Tibial artery (tissue), 4 donors: ENCODE data around the gene SH2D6.

Source experiments
- DNase-seq, 2 donors: peaks; one replicate each; pipeline ENCODE4 v3.0.0-alpha.2; 2019
- H3K27ac ChIP-seq, 2 donors: fragments of 200-600 bp; sonication (generic) in 1 of 2; 1 replicate in 1 of 2; 2 replicates in 1 of 2; pipeline ENCODE4 v1.5.1; 2018 to 2019; ENCODE audit warnings: mild to moderate bottlenecking in 1 of 2
- H3K27me3 ChIP-seq, 2 donors: fragments of 200-600 bp; sonication (generic) in 1 of 2; one replicate each; pipeline versions ENCODE4 v1.5.1 to v1.6.0; 2016 to 2019
- H3K36me3 ChIP-seq, 3 donors: fragments of 200-600 bp; sonication (generic) in 2 of 3; one replicate each; pipeline ENCODE4 v1.5.1; 2016 to 2019; ENCODE audit warnings: mild to moderate bottlenecking in 2 of 3
- H3K4me1 ChIP-seq, 4 donors: fragments of 200-600 bp; sonication (generic) in 2 of 4; 1 replicate in 3 of 4; 2 replicates in 1 of 4; pipeline ENCODE4 v1.5.1; 2016 to 2019
- H3K4me3 ChIP-seq, 2 donors: fragments of 200-600 bp; sonication (generic) in 1 of 2; 1 replicate in 1 of 2; 2 replicates in 1 of 2; pipeline ENCODE4 v1.5.1; 2018 to 2019; ENCODE audit warnings: mild to moderate bottlenecking in 2 of 2
- H3K9me3 ChIP-seq, 3 donors: fragments of 200-600 bp; sonication (generic) in 1 of 3; one replicate each; pipeline ENCODE4 v1.5.1; 2016 to 2019
- intact Hi-C: fragments of 100-400 bp; cut with DNase I; formaldehyde crosslinking; loops from one replicate; pipeline ENCODE4 v1.15.0; 2023; ENCODE audit warnings: low total_unique reads
- TF ChIP-seq, protein P1 (sequence below), 2 experiments: fragments of 200-600 bp in 1 of 2; fragments of 450-650 bp in 1 of 2; IDR thresholded peaks; one replicate each; pipeline ENCODE4 v1.5.1; 2017 to 2019; ENCODE audit warnings: antibody characterized with exemption in 2 of 2, mild to moderate bottlenecking in 1 of 2, moderate library complexity in 1 of 2

SH2D6 gene

GRCh38 chr2:85446296-85447221 is 28.0 kb downstream of the SH2D6 start:
- no peaks in the 10 kb centered on the region for H3K36me3 ChIP-seq
- H3K27ac ChIP-seq, result peak overlapping the region; percentile 72 to 75
- no peaks in the 10 kb centered on the region for H3K27me3 ChIP-seq
- DNase-seq, result no peak
- intact Hi-C loops, result no loop called here
- H3K4me3 ChIP-seq, result no peak overlapping the region
- TF ChIP-seq, protein P1, sequence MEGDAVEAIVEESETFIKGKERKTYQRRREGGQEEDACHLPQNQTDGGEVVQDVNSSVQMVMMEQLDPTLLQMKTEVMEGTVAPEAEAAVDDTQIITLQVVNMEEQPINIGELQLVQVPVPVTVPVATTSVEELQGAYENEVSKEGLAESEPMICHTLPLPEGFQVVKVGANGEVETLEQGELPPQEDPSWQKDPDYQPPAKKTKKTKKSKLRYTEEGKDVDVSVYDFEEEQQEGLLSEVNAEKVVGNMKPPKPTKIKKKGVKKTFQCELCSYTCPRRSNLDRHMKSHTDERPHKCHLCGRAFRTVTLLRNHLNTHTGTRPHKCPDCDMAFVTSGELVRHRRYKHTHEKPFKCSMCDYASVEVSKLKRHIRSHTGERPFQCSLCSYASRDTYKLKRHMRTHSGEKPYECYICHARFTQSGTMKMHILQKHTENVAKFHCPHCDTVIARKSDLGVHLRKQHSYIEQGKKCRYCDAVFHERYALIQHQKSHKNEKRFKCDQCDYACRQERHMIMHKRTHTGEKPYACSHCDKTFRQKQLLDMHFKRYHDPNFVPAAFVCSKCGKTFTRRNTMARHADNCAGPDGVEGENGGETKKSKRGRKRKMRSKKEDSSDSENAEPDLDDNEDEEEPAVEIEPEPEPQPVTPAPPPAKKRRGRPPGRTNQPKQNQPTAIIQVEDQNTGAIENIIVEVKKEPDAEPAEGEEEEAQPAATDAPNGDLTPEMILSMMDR (IDR thresholded peaks at IDR 0.05), result no peak
- H3K4me1 ChIP-seq, result peaks cover 0 to 14% (median 8%) of the 10 kb centered on the region in 4 donors
- H3K9me3 ChIP-seq, result no peaks in the 10 kb centered on the region

GRCh38 chr2:85447222-85447585 is 28.7 kb downstream of the SH2D6 start:
- peaks cover 0 to 14% (median 8%) of the 10 kb centered on the region in 4 donors for H3K4me1 ChIP-seq
- H3K4me3 ChIP-seq, result no peak overlapping the region
- TF ChIP-seq, protein P1 (IDR thresholded peaks at IDR 0.05), result no peak
- H3K27me3 ChIP-seq, result no peaks in the 10 kb centered on the region
- no peaks in the 10 kb centered on the region for H3K36me3 ChIP-seq
- DNase-seq, result no peak
- intact Hi-C loops, result no loop called here
- H3K27ac ChIP-seq, result no peak overlapping the region
- H3K9me3 ChIP-seq, result no peaks in the 10 kb centered on the region

- Histone ChIP-seq H3K4me1 (peaks cover 0 to 14% (median 8%) of the 10 kb centered on the region in 4 donors), H3K9me3 (no peaks in the 10 kb centered on the region), H3K4me3 (no peak overlapping the region), H3K27me3 (no peaks in the 10 kb centered on the region), H3K36me3 (no peaks in the 10 kb centered on the region), H3K27ac (no peak overlapping the region)
- TF ChIP-seq, protein P1 (IDR thresholded peaks at IDR 0.05), result no peak
- no peak for DNase-seq
- intact Hi-C loops, result no loop called here
Observed at GRCh38 chr2:85448461-85449213, 30.1 kb downstream of the SH2D6 start.

DNA sequence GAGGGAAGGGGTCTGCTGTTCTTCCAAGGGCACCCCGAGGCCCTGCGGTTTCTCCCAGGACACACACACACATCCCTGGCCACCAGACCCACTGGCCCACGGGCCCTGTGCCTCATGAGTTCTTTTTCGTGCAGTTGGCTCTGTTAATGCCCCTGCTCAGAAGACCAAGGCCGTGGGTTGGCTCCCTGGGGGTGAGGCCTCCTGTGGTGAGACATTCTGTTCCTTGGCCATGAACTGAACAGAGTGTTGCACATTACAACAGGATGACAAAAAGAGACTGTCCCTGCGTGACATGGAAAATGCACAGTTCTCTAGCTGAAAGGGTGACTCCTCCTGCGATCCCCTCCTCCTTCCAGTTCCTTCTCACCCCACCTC is 30.7 kb downstream of the SH2D6 start:
- Histone ChIP-seq H3K4me1 (peaks cover 0 to 14% (median 8%) of the 10 kb centered on the region in 4 donors), H3K4me3 (no peak overlapping the region), H3K9me3 (no peaks in the 10 kb centered on the region), H3K27ac (no peak overlapping the region), H3K27me3 (no peaks in the 10 kb centered on the region), H3K36me3 (no peaks in the 10 kb centered on the region)
- intact Hi-C loops, result no loop called here
- DNase-seq, result no peak
- TF ChIP-seq, protein P1 (IDR thresholded peaks at IDR 0.05), result no peak

- TF ChIP-seq, protein P1 (IDR thresholded peaks at IDR 0.05), result no peak
Observed at GRCh38 chr2:85452237-85452636, 33.7 kb downstream of the SH2D6 start.

More at GRCh38 chr2:85452237-85452636, 33.7 kb downstream of the SH2D6 start:
- Histone ChIP-seq H3K4me1 (no peaks in the 10 kb centered on the region), H3K4me3 (no peak overlapping the region), H3K36me3 (no peaks in the 10 kb centered on the region), H3K9me3 (no peaks in the 10 kb centered on the region), H3K27ac (no peak overlapping the region), H3K27me3 (no peaks in the 10 kb centered on the region)
- intact Hi-C loops, result no loop called here
- DNase-seq, result no peak
